Lung (tissue), 12 donors: Measurements from ENCODE around the gene CACNA1H. TPM values are rescaled to one million over a fixed set of nuclear protein-coding genes. Genes with fewer than 3 reads are reported as not detected.

Experiments
- ATAC-seq: fragments of 200-7000 bp; cut with Tn5 transposase; one replicate; pipeline ENCODE4 v1.9.1; 2020; ENCODE audit warnings: moderate number of reproducible peaks; ENCODE audit not compliant: insufficient read depth, low FRiP score
- DNase-seq, 3 donors: peaks; one replicate each; pipeline ENCODE4 v3.0.0-alpha.2; 2013 to 2017
- H3K27ac ChIP-seq, 2 donors: one replicate each; pipeline ENCODE4 v1.5.1; 2013; ENCODE audit warnings: mild to moderate bottlenecking in 2 of 2, moderate library complexity in 2 of 2, control low read depth in 1 of 2, inconsistent platforms in 1 of 2, low read depth in 1 of 2, low read length in 1 of 2
- H3K27me3 ChIP-seq, 3 donors: one replicate each; pipeline ENCODE4 v1.5.1; 2013; ENCODE audit warnings: low read length in 2 of 3; ENCODE audit not compliant: control insufficient read depth in 3 of 3, insufficient read depth in 3 of 3
- H3K36me3 ChIP-seq, 4 donors: one replicate each; pipeline ENCODE4 v1.5.1; 2013; ENCODE audit warnings: low read length in 4 of 4, mild to moderate bottlenecking in 1 of 4, moderate library complexity in 1 of 4; ENCODE audit not compliant: control insufficient read depth in 4 of 4, insufficient read depth in 4 of 4
- H3K4me1 ChIP-seq, 5 donors: one replicate each; pipeline ENCODE4 v1.5.1; 2013; ENCODE audit warnings: low read length in 5 of 5, mild to moderate bottlenecking in 2 of 5, moderate library complexity in 1 of 5; ENCODE audit not compliant: control insufficient read depth in 5 of 5, insufficient read depth in 5 of 5
- H3K4me3 ChIP-seq: one replicate; pipeline ENCODE4 v1.5.1; 2013; ENCODE audit warnings: mild to moderate bottlenecking, control low read depth, moderate library complexity
- H3K9ac ChIP-seq, 2 donors: one replicate each; pipeline ENCODE4 v1.5.1; 2013; ENCODE audit warnings: low read length in 2 of 2, control low read depth in 1 of 2; ENCODE audit not compliant: insufficient read depth in 1 of 2
- H3K9me3 ChIP-seq, 4 donors: one replicate each; pipeline ENCODE4 v1.5.1; 2013; ENCODE audit warnings: low read length in 3 of 4, mild to moderate bottlenecking in 1 of 4, moderate library complexity in 1 of 4; ENCODE audit not compliant: control insufficient read depth in 4 of 4, insufficient read depth in 3 of 4
- WGBS, 2 donors: extraction: QIAGEN DNeasy Blood & Tissue Kit; methylation state at CpG; one replicate each; pipeline ENCODE4 v1.1.7; 2013; 5-methylcytosine and 5-hydroxymethylcytosine counted together
- polyA plus RNA-seq, 2 donors: library from polyadenylated mRNA; stranded (reverse); fragments of 200-250 nt; gene quantifications; one replicate each; pipeline ENCODE4 v1.2.1, GENCODE V29; 2013
- total RNA-seq, 2 donors: library from RNA; depleted of rRNA in 1 of 2; stranded (reverse); fragments of >200 nt in 1 of 2; gene quantifications; one replicate each; pipeline ENCODE4 v1.2.1, GENCODE V29; 2014 to 2021
- TF ChIP-seq, protein P1 (sequence below): IDR thresholded peaks from 2 replicates; pipeline ENCODE4 v1.5.1; 2012; ENCODE audit warnings: mild to moderate bottlenecking; ENCODE audit errors: control extremely low read depth, extremely low read depth
- donor health status: control.
- donor health status: control.
- donor health status: Bipolar disorder and iron deficiency.
- donor health status: healthy.
- donor health status: DM: yes; HTN: yes; CAD: no.

The CACNA1H gene
- total and polyA plus RNA-seq, 4 donors: 5.0 to 10.3 (median 6.7) TPM

DNA sequence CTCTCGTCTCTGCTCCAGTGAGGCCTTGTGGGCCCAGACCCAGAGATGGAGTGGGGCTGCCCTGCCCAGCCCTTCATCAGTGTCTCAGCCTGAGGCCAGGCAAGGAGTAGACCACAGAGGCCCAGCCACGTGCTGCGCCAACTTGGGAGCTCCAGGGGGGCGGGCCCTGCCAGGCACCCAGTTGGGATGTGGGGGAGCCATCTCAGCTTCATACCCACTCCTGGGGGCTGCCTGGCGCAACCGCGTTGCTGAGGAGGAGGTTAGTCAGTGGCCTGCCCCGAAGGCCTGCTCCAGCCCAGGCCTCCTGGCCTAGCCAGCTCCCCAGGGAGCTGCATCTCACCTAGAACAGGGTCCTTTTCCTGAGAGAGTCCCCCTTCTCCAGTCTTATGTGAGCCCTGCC is 60.3 kb downstream of the CACNA1H start:
- H3K4me3 ChIP-seq: no peak overlapping the region
- H3K27ac ChIP-seq: no peak overlapping the region
- H3K27me3 ChIP-seq: no peaks in the 10 kb centered on the region
- H3K4me1 ChIP-seq: no peaks in the 10 kb centered on the region
- peaks cover 0 to 1% (median 0%) of the 10 kb centered on the region in 4 donors for H3K36me3 ChIP-seq
- no peaks in the 10 kb centered on the region for H3K9me3 ChIP-seq
- DNase-seq (no peak), ATAC-seq (no peak)
- TF ChIP-seq, protein P1, sequence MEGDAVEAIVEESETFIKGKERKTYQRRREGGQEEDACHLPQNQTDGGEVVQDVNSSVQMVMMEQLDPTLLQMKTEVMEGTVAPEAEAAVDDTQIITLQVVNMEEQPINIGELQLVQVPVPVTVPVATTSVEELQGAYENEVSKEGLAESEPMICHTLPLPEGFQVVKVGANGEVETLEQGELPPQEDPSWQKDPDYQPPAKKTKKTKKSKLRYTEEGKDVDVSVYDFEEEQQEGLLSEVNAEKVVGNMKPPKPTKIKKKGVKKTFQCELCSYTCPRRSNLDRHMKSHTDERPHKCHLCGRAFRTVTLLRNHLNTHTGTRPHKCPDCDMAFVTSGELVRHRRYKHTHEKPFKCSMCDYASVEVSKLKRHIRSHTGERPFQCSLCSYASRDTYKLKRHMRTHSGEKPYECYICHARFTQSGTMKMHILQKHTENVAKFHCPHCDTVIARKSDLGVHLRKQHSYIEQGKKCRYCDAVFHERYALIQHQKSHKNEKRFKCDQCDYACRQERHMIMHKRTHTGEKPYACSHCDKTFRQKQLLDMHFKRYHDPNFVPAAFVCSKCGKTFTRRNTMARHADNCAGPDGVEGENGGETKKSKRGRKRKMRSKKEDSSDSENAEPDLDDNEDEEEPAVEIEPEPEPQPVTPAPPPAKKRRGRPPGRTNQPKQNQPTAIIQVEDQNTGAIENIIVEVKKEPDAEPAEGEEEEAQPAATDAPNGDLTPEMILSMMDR: no peak
- H3K9ac ChIP-seq: no peak overlapping the region
- 74 to 80% methylated on average over 8 of the region's 8 CpGs for WGBS, 2 donors

DNA sequence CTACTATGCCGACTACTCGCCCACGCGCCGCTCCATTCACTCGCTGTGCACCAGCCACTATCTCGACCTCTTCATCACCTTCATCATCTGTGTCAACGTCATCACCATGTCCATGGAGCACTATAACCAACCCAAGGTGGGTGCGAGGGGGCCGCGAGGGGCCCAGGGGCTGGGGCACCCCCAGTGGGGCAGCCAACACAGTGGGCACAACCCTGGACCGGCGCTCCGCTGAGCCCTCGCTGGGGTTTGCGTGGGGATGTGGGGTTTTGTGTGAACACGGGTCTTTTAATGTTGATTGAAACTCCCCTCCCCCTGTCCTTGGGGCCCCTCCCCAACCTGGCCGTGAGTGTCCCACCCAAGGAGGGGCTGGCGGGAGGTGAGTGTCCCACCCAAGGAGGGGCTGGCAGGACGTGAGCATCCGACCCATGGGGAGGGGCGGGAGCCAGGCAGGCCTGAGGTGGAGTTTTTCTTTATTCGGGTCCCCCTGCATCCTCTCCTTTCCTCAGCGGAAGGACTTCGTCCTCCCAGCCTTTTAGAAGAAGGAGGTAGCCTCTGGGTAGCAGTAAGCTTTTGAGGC is 61.0 kb downstream of the CACNA1H start:
- TF ChIP-seq, protein P1: no peak
- no peaks in the 10 kb centered on the region for H3K27me3 ChIP-seq
- no peak for DNase-seq
- no peak overlapping the region for H3K27ac ChIP-seq
- no peak overlapping the region for H3K4me3 ChIP-seq
- ATAC-seq: no peak
- WGBS, 2 donors: 82 to 89% methylated on average over 24 to 25 of the region's 25 CpGs
- no peaks in the 10 kb centered on the region for H3K9me3 ChIP-seq
- H3K4me1 ChIP-seq: no peaks in the 10 kb centered on the region
- H3K36me3 ChIP-seq: peaks cover 0 to 1% (median 0%) of the 10 kb centered on the region in 4 donors
- H3K9ac ChIP-seq: no peak overlapping the region

DNA sequence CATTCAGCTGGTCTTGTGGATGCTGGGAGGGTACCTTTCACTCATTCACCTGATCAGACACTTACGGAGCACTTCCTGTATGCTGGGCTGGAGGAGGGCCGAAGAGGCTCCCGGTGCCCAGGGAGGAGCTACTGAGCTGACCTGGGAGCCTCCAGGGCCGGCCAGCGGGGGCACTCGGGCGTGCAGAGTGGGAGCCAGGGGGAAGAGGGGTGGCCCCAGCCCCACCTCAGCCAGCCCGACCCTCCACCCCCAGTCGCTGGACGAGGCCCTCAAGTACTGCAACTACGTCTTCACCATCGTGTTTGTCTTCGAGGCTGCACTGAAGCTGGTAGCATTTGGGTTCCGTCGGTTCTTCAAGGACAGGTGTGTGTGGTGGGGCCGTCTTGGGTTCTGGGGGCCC is 61.8 kb downstream of the CACNA1H start:
- Histone ChIP-seq H3K4me3 (no peak overlapping the region), H3K9ac (no peak overlapping the region), H3K27ac (no peak overlapping the region), H3K36me3 (peaks cover 0 to 1% (median 0%) of the 10 kb centered on the region in 4 donors), H3K27me3 (no peaks in the 10 kb centered on the region), H3K4me1 (no peaks in the 10 kb centered on the region), H3K9me3 (no peaks in the 10 kb centered on the region)
- DNase-seq (no peak), ATAC-seq (no peak)
- TF ChIP-seq, protein P1: no peak
- WGBS, 2 donors: 79 to 86% methylated on average over 16 of the region's 16 CpGs
